ENCODE measurements around the gene TSACC.
"Not testable (repeated sequence)": the region's sequence is repeated elsewhere in the genome, so short reads cannot be mapped to it uniquely, and the experiment has no call there.

TSACC gene

DNA sequence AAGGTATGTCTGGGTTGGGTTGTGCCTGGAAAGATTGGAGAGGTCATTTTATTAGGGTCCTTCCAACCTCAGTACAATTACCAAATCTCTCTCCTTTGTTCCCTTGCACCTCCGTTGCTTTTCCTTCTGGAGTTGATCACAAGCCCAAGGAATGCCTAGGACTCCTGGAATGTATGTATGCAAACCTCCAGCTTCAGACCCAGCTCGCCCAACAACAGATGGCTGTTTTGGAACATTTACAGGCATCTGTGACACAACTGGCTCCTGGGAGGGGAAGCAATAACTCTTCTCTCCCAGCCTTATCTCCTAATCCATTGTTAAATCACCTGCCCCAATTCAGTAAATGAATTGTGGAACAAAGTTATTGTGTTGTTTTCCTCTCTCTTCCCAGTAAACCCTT lies 8.3 kb downstream of the TSACC start:
- Histone ChIP-seq H4K20me1 (ENCODE audit: insufficient read depth, low read length) (no peaks in the 10 kb centered on the region), H3K9me3 (replicated peaks; ENCODE audit: insufficient read depth, low read length) (no peaks in the 10 kb centered on the region), H3K4me3 (ENCODE audit: low read length) (no peak overlapping the region), H3K4me2 (ENCODE audit: low read depth, low read length) (no peak overlapping the region), H2AFZ (ENCODE audit: low read length) (no peak overlapping the region), H3K4me1 (ENCODE audit: low read length) (no peaks in the 10 kb centered on the region), H3K9ac (ENCODE audit: low read length) (no peak overlapping the region), H3F3A (ENCODE audit: insufficient read depth, low read length) (no peaks in the 10 kb centered on the region), H3K9me2 (replicated peaks; ENCODE audit: insufficient read depth, low read length) (no peaks in the 10 kb centered on the region), H3K27ac (ENCODE audit: low read length) (no peak overlapping the region), H3K79me2 (ENCODE audit: low read length) (no peaks in the 10 kb centered on the region), H3K27me3 (replicated peaks; ENCODE audit: insufficient read depth, low read length) (no peaks in the 10 kb centered on the region), H3K36me3 (replicated peaks; ENCODE audit: insufficient read depth, low read length) (no peaks in the 10 kb centered on the region)
- no peak for DNase-seq
- TF ChIP-seq EZH2phosphoT487 (IDR thresholded peaks at IDR 0.05; ENCODE audit: low read length) (no peak), EZH2 (optimal IDR thresholded peaks at IDR 0.05; ENCODE audit: low read depth, low read length) (no peak)
- TF ChIP-seq, protein P1, sequence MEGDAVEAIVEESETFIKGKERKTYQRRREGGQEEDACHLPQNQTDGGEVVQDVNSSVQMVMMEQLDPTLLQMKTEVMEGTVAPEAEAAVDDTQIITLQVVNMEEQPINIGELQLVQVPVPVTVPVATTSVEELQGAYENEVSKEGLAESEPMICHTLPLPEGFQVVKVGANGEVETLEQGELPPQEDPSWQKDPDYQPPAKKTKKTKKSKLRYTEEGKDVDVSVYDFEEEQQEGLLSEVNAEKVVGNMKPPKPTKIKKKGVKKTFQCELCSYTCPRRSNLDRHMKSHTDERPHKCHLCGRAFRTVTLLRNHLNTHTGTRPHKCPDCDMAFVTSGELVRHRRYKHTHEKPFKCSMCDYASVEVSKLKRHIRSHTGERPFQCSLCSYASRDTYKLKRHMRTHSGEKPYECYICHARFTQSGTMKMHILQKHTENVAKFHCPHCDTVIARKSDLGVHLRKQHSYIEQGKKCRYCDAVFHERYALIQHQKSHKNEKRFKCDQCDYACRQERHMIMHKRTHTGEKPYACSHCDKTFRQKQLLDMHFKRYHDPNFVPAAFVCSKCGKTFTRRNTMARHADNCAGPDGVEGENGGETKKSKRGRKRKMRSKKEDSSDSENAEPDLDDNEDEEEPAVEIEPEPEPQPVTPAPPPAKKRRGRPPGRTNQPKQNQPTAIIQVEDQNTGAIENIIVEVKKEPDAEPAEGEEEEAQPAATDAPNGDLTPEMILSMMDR (IDR thresholded peaks at IDR 0.05; ENCODE audit: low read length) = no peak

DNA sequence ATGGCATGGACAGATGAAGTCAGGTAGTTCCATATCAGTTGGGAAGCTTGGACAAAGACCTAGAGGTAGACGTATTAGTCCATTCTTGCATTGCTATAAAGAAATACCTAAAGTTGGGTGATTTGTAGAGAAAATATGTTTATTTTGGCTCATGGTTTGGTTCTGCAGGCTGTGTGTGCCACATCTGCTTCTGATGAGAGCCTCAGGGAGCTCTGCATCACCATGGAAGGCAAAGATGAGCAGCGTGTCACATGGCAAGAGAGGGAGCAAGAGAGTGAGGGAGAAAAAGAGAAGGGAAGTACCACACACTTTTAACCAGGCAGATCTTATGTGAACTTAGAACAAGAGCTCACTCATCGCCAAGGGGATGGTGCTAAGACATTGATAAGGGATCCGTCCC lies 9.0 kb downstream of the TSACC start:
- H3K27me3 ChIP-seq (replicated peaks; ENCODE audit: insufficient read depth, low read length) = no peaks in the 10 kb centered on the region
- H3K9ac ChIP-seq (ENCODE audit: low read length) = no peak overlapping the region
- H3K27ac ChIP-seq (ENCODE audit: low read length) = no peak overlapping the region
- no peak overlapping the region for H2AFZ ChIP-seq (ENCODE audit: low read length)
- no peak for TF ChIP-seq EZH2 (optimal IDR thresholded peaks at IDR 0.05; ENCODE audit: low read depth, low read length)
- no peak for TF ChIP-seq EZH2phosphoT487 (IDR thresholded peaks at IDR 0.05; ENCODE audit: low read length)
- TF ChIP-seq, protein P1 (IDR thresholded peaks at IDR 0.05; ENCODE audit: low read length) = no peak
- H3K4me2 ChIP-seq (ENCODE audit: low read depth, low read length) = no peak overlapping the region
- H3K79me2 ChIP-seq (ENCODE audit: low read length) = no peaks in the 10 kb centered on the region
- H3K9me3 ChIP-seq (replicated peaks; ENCODE audit: insufficient read depth, low read length) = no peaks in the 10 kb centered on the region
- no peaks in the 10 kb centered on the region for H3K4me1 ChIP-seq (ENCODE audit: low read length)
- no peaks in the 10 kb centered on the region for H3K9me2 ChIP-seq (replicated peaks; ENCODE audit: insufficient read depth, low read length)
- no peaks in the 10 kb centered on the region for H3K36me3 ChIP-seq (replicated peaks; ENCODE audit: insufficient read depth, low read length)
- no peaks in the 10 kb centered on the region for H4K20me1 ChIP-seq (ENCODE audit: insufficient read depth, low read length)
- no peaks in the 10 kb centered on the region for H3F3A ChIP-seq (ENCODE audit: insufficient read depth, low read length)
- no peak overlapping the region for H3K4me3 ChIP-seq (ENCODE audit: low read length)
- no peak for DNase-seq

DNA sequence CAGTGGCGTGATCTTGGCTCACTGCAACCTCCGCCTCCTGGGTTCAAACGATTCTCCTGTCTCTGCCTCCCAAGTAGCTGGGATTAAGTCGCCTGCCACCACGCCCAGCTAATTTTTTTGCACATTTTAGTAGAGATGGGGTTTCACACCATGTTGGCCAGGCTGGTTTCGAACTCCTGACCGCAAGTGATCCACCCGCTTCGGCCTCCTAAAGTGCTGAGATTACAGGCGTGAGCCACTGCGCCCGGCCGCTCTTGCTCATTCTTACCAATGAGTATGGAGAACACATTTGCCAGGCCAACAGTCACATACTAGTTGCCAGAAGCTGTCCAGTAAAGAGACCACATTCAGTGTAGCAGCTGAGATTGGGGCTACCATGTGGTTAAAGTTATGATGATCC lies 14.2 kb downstream of the TSACC start:
- H3K36me3 ChIP-seq (replicated peaks; ENCODE audit: insufficient read depth, low read length); H3F3A ChIP-seq (ENCODE audit: insufficient read depth, low read length); H3K9me3 ChIP-seq (replicated peaks; ENCODE audit: insufficient read depth, low read length); H3K4me1 ChIP-seq (ENCODE audit: low read length); H3K4me2 ChIP-seq (ENCODE audit: low read depth, low read length); H2AFZ ChIP-seq (ENCODE audit: low read length); DNase-seq; H3K27ac ChIP-seq (ENCODE audit: low read length); H3K4me3 ChIP-seq (ENCODE audit: low read length); H4K20me1 ChIP-seq (ENCODE audit: insufficient read depth, low read length); H3K9me2 ChIP-seq (replicated peaks; ENCODE audit: insufficient read depth, low read length); H3K9ac ChIP-seq (ENCODE audit: low read length); H3K79me2 ChIP-seq (ENCODE audit: low read length): not testable (repeated sequence)
- peaks cover 12% of the 10 kb centered on the region for H3K27me3 ChIP-seq (replicated peaks; ENCODE audit: insufficient read depth, low read length)

DNA sequence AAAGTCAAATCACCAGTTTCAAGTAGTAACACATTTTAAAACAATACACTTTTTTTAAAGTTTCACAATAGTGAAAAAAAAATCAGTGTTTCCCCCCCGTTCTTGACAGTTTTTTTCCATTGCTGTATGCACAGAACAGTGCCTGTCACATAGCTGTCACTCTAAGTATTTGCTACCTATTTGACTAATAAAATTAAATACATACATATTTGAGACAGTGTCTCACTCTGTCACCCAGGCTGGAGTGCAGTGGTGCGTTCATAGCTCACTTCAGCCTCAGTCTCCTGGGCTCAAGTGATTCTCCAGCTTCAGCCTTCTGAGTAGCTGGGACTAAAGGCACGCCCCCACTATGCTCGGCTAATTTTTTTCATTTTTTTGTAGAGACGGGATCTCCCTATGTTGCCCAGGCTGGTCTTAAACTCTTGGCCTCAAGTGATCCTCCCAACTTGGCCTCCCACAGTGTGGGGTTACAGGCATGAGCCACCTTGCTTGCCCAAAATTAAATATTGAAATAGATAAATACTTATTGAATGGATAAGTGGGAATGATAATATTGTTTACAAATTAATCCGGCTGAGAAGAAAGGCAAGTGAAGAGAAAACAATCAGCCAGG lies 18.0 kb downstream of the TSACC start:
- Histone ChIP-seq H3K4me1 (ENCODE audit: low read length) (0 out of 2 replicates have a peak, but pooled peaks cover 6% of the 10 kb centered on the region), H3F3A (ENCODE audit: insufficient read depth, low read length) (no peaks in the 10 kb centered on the region), H3K9me2 (replicated peaks; ENCODE audit: insufficient read depth, low read length) (no peaks in the 10 kb centered on the region), H3K9ac (ENCODE audit: low read length) (no peak overlapping the region), H3K4me2 (ENCODE audit: low read depth, low read length) (peak overlapping the region; percentile 62), H4K20me1 (ENCODE audit: insufficient read depth, low read length) (no peaks in the 10 kb centered on the region), H3K79me2 (ENCODE audit: low read length) (no peaks in the 10 kb centered on the region), H2AFZ (ENCODE audit: low read length) (peak overlapping the region; percentile 62), H3K36me3 (replicated peaks; ENCODE audit: insufficient read depth, low read length) (no peaks in the 10 kb centered on the region), H3K27ac (ENCODE audit: low read length) (no peak overlapping the region), H3K9me3 (replicated peaks; ENCODE audit: insufficient read depth, low read length) (no peaks in the 10 kb centered on the region), H3K4me3 (ENCODE audit: low read length) (peak overlapping the region; percentile 28; the same call in 1 of the 2 replicates), H3K27me3 (replicated peaks; ENCODE audit: insufficient read depth, low read length) (peaks cover 33% of the 10 kb centered on the region)
- TF ChIP-seq EZH2phosphoT487 (IDR thresholded peaks at IDR 0.05; ENCODE audit: low read length) (no peak), EZH2 (optimal IDR thresholded peaks at IDR 0.05; ENCODE audit: low read depth, low read length) (no peak)
- TF ChIP-seq, protein P1 (IDR thresholded peaks at IDR 0.05; ENCODE audit: low read length) = no peak
- DNase-seq = no peak
